ENCODE data around the gene GTF3A. TPM values are rescaled to one million over a fixed set of nuclear protein-coding genes. Genes with fewer than 3 reads are reported as not detected.

GTF3A gene
- total RNA-seq, 4 donors from 2014 or later = 64.5 to 201 (median 123) TPM

DNA sequence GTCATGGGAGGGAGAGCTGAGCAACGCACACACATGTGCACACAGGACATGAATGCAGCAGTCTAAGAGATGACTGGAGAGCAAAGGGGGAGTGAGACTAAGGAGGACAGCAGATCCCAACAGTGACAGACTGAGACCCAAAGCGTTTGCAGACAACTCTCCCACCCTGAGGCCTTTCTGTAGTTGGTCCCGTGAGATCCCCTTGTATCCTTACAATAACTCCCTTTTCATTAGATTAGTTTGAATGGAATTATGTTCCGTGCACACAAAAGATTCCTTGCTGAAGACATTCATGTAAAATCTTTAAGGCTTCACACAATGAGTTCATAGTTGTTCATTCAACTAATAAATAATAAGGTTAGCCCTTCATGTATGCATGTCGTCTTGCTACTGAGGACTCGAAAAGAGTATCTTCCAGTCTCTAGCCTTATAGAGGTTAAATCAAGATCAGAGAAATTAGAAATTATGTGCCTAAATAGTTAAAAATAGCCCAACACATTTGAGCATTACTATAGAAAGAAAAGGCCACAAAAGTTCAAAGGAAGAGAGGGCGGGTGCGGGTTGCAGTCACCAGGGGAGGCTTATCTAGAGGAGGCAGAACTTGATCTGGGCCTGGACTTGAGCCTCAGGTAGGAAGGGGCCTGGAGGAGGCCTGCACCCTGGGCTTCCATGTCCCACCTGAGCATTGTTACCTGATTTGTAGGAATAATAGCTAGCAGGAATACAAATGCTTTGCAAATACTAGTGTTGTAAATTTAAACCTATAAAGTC, 3.1 kb upstream of the GTF3A start:
- no peaks in the 10 kb centered on the region for H3K27me3 ChIP-seq
- H3K4me1 ChIP-seq = peaks cover 0 to 19% (median 17%) of the 10 kb centered on the region in 4 donors
- no peaks in the 10 kb centered on the region for H3K36me3 ChIP-seq
- no peak for DNase-seq (ENCODE audit: low spot score in 2 of 2)
- H3K27ac ChIP-seq = no peak overlapping the region
- 66 to 67% methylated on average over 8 of the region's 8 CpGs for WGBS, 2 donors
- TF ChIP-seq POLR2A (IDR thresholded peaks at IDR 0.05) (no peak), EP300 (IDR thresholded peaks at IDR 0.05) (no peak)
- no peaks in the 10 kb centered on the region for H3K9me3 ChIP-seq
- H3K4me3 ChIP-seq = no peak overlapping the region

DNA sequence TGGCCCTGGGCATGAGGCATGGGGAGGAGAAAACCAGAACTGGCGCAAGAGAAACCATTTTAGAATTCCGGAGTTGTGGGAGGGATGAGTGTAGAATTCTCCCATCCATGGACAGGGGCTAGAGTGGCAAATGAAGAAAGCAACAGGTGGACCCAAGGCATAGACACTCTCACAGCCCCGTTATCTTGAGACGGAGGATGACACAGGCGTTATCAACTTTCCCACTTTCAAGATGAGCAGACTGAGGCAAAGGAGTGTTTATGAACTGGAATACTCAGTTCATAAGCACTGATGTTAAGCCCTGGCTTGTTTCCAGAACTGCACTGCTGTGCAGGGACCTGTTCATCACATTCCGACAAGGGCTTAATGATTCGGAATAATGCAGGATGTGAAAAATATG, 1.1 kb upstream of the GTF3A start:
- Histone ChIP-seq H3K27me3 (no peaks in the 10 kb centered on the region), H3K4me3 (no peak overlapping the region), H3K27ac (no peak overlapping the region)

GRCh38 chr13:27425158-27425917, 919 bp downstream of the GTF3A start:
- no peak for DNase-seq (ENCODE audit: low spot score in 2 of 2)
- peak overlapping the region; percentile 69 to 95 (median 76) for H3K4me3 ChIP-seq
- H3K27me3 ChIP-seq = no peaks in the 10 kb centered on the region
- H3K36me3 ChIP-seq = peaks cover 0 to 30% (median 0%) of the 10 kb centered on the region in 3 donors
- WGBS, 2 donors = 17 to 30% methylated on average over 13 of the region's 13 CpGs
- H3K27ac ChIP-seq = peak overlapping the region; percentile 70 to 93 (median 86)
- no peak for TF ChIP-seq CTCF (IDR thresholded peaks at IDR 0.05)
- TF ChIP-seq EP300 (IDR thresholded peaks at IDR 0.05) = no peak
- no peak for TF ChIP-seq POLR2A (IDR thresholded peaks at IDR 0.05)
- H3K9me3 ChIP-seq = no peaks in the 10 kb centered on the region
- peaks cover 0 to 43% (median 29%) of the 10 kb centered on the region in 4 donors for H3K4me1 ChIP-seq

More for the DNA sequence above, 1.1 kb upstream of the GTF3A start:
- no peak for DNase-seq (ENCODE audit: low spot score in 2 of 2)
- Histone ChIP-seq H3K9me3 (no peaks in the 10 kb centered on the region), H3K36me3 (peaks cover 0 to 12% (median 0%) of the 10 kb centered on the region in 3 donors), H3K4me1 (peaks cover 0 to 39% (median 29%) of the 10 kb centered on the region in 4 donors)
- WGBS, 2 donors = 79 to 84% methylated on average over 7 of the region's 7 CpGs
- TF ChIP-seq CTCF (IDR thresholded peaks at IDR 0.05) = no peak
- no peak for TF ChIP-seq POLR2A (IDR thresholded peaks at IDR 0.05)
- TF ChIP-seq EP300 (IDR thresholded peaks at IDR 0.05) = no peak

GRCh38 chr13:27425918-27426630, 1.7 kb downstream of the GTF3A start:
- H3K4me3 ChIP-seq = peak overlapping the region; percentile 10 to 95 (median 74)
- peaks cover 0 to 38% (median 6%) of the 10 kb centered on the region in 3 donors for H3K36me3 ChIP-seq
- H3K27ac ChIP-seq = peak overlapping the region; percentile 70 to 93 (median 86)
- H3K9me3 ChIP-seq = no peaks in the 10 kb centered on the region
- TF ChIP-seq EP300 (IDR thresholded peaks at IDR 0.05) (peak in 1 of 2 donors; percentile 57), POLR2A (IDR thresholded peaks at IDR 0.05) (no peak), CTCF (IDR thresholded peaks at IDR 0.05) (peak; percentile 18 to 51 (median 42))
- DNase-seq (ENCODE audit: low spot score in 2 of 2) = peak; percentile 53 to 68
- peaks cover 0 to 43% (median 29%) of the 10 kb centered on the region in 4 donors for H3K4me1 ChIP-seq
- no peaks in the 10 kb centered on the region for H3K27me3 ChIP-seq
- WGBS, 2 donors = 27 to 33% methylated on average over 17 of the region's 17 CpGs

- peak in 1 of 2 donors; percentile 28 for DNase-seq (ENCODE audit: low spot score in 2 of 2)
- no peaks in the 10 kb centered on the region for H3K27me3 ChIP-seq
- H3K4me3 ChIP-seq = no peak overlapping the region
- H3K9me3 ChIP-seq = no peaks in the 10 kb centered on the region
- peak overlapping the region in 3 of 4 donors; percentile 10 to 93 (median 85) for H3K27ac ChIP-seq
- peaks cover 0 to 53% (median 14%) of the 10 kb centered on the region in 3 donors for H3K36me3 ChIP-seq
- peaks cover 0 to 46% (median 29%) of the 10 kb centered on the region in 4 donors for H3K4me1 ChIP-seq
- TF ChIP-seq CTCF (IDR thresholded peaks at IDR 0.05) (no peak), EP300 (IDR thresholded peaks at IDR 0.05) (no peak), POLR2A (IDR thresholded peaks at IDR 0.05) (no peak)
- WGBS, 2 donors = 80% methylated on average over 2 of the region's 2 CpGs
Measured at GRCh38 chr13:27427641-27428040, 3.2 kb downstream of the GTF3A start.

Data from tibial nerve (tissue), 4 donors.